Neutrophil (primary cell): Measurements from ENCODE around the gene COL6A1.
"Not testable (repeated sequence)": the region's sequence is repeated elsewhere in the genome, so short reads cannot be mapped to it uniquely, and the experiment has no call there.

Experiments
- H3K27ac ChIP-seq: fragments of 200-600 bp; sonication (generic); 2 replicates; pipeline ENCODE4 v1.5.1; 2016; ENCODE audit warnings: mild to moderate bottlenecking, moderate library complexity
- H3K27me3 ChIP-seq: fragments of 200-600 bp; sonication (generic); 2 replicates; pipeline ENCODE4 v1.6.0; 2016; ENCODE audit warnings: mild to moderate bottlenecking
- H3K36me3 ChIP-seq: fragments of 200-600 bp; sonication (generic); 2 replicates; pipeline ENCODE4 v1.5.1; 2017
- H3K4me1 ChIP-seq, 2 experiments: fragments of 200-600 bp in 1 of 2; sonication (generic) in 1 of 2; 1 replicate in 1 of 2; 2 replicates in 1 of 2; pipeline versions ENCODE4 v1.5.1 to v1.6.1; 2013 to 2016; ENCODE audit warnings: low read depth in 1 of 2, low read length in 1 of 2, mild to moderate bottlenecking in 1 of 2, moderate library complexity in 1 of 2; ENCODE audit not compliant: control insufficient read depth in 1 of 2, insufficient read depth in 1 of 2
- H3K4me3 ChIP-seq, 2 experiments: fragments of 200-600 bp in 1 of 2; sonication (generic) in 1 of 2; 1 replicate in 1 of 2; 2 replicates in 1 of 2; pipeline ENCODE4 v1.5.1; 2013 to 2016; ENCODE audit warnings: low read depth in 1 of 2, low read length in 1 of 2, mild to moderate bottlenecking in 1 of 2, moderate library complexity in 1 of 2
- H3K9me3 ChIP-seq: fragments of 200-600 bp; sonication (generic); 2 replicates; pipeline ENCODE4 v1.5.1; 2016
- CTCF ChIP-seq: fragments of 200-600 bp; sonication (generic); IDR thresholded peaks from 2 replicates; pipeline ENCODE4 v1.5.1; 2016; ENCODE audit warnings: antibody characterized with exemption

COL6A1 gene

GRCh38 chr21:46039891-46040660 is 58.5 kb downstream of the COL6A1 start:
- H3K4me3 ChIP-seq, result no peak overlapping the region
- H3K27me3 ChIP-seq, result no peaks in the 10 kb centered on the region
- no peak for TF ChIP-seq CTCF
- no peaks in the 10 kb centered on the region for H3K36me3 ChIP-seq
- no peak overlapping the region for H3K27ac ChIP-seq
- H3K4me1 ChIP-seq, result no peaks in the 10 kb centered on the region
- H3K9me3 ChIP-seq, result no peaks in the 10 kb centered on the region

- H3K4me3 ChIP-seq, result no peak overlapping the region
- no peaks in the 10 kb centered on the region for H3K4me1 ChIP-seq
- H3K27ac ChIP-seq, result no peak overlapping the region
- H3K9me3 ChIP-seq, result no peaks in the 10 kb centered on the region
- H3K27me3 ChIP-seq, result no peaks in the 10 kb centered on the region
- TF ChIP-seq CTCF, result no peak
- H3K36me3 ChIP-seq, result no peaks in the 10 kb centered on the region
Measured at GRCh38 chr21:46040707-46041106, 59.1 kb downstream of the COL6A1 start.

GRCh38 chr21:46041183-46041582 is 59.6 kb downstream of the COL6A1 start:
- Histone ChIP-seq H3K4me1 (no peaks in the 10 kb centered on the region), H3K27ac (no peak overlapping the region), H3K4me3 (no peak overlapping the region), H3K27me3 (no peaks in the 10 kb centered on the region), H3K9me3 (no peaks in the 10 kb centered on the region), H3K36me3 (no peaks in the 10 kb centered on the region)
- no peak for TF ChIP-seq CTCF

GRCh38 chr21:46045154-46045553 is 63.6 kb downstream of the COL6A1 start:
- no peaks in the 10 kb centered on the region for H3K4me1 ChIP-seq
- no peaks in the 10 kb centered on the region for H3K27me3 ChIP-seq
- H3K9me3 ChIP-seq, result no peaks in the 10 kb centered on the region
- H3K4me3 ChIP-seq, result no peak overlapping the region
- no peak overlapping the region for H3K27ac ChIP-seq
- no peak for TF ChIP-seq CTCF
- H3K36me3 ChIP-seq, result no peaks in the 10 kb centered on the region

- Histone ChIP-seq H3K27ac (no peak overlapping the region), H3K9me3 (no peaks in the 10 kb centered on the region), H3K4me3 (no peak overlapping the region), H3K27me3 (no peaks in the 10 kb centered on the region), H3K4me1 (no peaks in the 10 kb centered on the region), H3K36me3 (no peaks in the 10 kb centered on the region)
- no peak for TF ChIP-seq CTCF
Measured at GRCh38 chr21:46046471-46046870, 64.9 kb downstream of the COL6A1 start.

- H3K4me1 ChIP-seq, result not testable (repeated sequence)
Measured at GRCh38 chr21:46046906-46047305, 65.3 kb downstream of the COL6A1 start.

More at GRCh38 chr21:46046906-46047305, 65.3 kb downstream of the COL6A1 start:
- H3K27ac ChIP-seq, H3K9me3 ChIP-seq, H3K36me3 ChIP-seq, H3K4me3 ChIP-seq, H3K27me3 ChIP-seq: not testable (repeated sequence)
